HL-60 (cell line): ENCODE measurements around the gene AGAP3.

Source experiments
- CTCF ChIP-seq: IDR thresholded peaks from one replicate; pipeline ENCODE4 v1.5.1; 2011; ENCODE audit warnings: low read length, control low read depth, inconsistent platforms; ENCODE audit not compliant: insufficient read depth
- POLR2AphosphoS5 ChIP-seq: IDR thresholded peaks from 2 replicates; pipeline ENCODE4 v1.6.1; 2012; ENCODE audit warnings: low read depth

GRCh38 chr7:151187409-151188251 lies 101.4 kb downstream of the AGAP3 start:
- TF ChIP-seq CTCF = no peak
- no peak for TF ChIP-seq POLR2AphosphoS5
